GM21529 (cell line): Measurements from ENCODE around the gene XPO4.

ENCODE experiments used
- ATAC-seq: cut with Tn5 transposase; IDR thresholded peaks from one replicate; pipeline ENCODE4 v1.9.1; 2021; ENCODE audit not compliant: unreplicated experiment

Gene XPO4

GRCh38 chr13:20831254-20831653 lies 71.3 kb downstream of the XPO4 start:
- no peak for ATAC-seq

- no peak for ATAC-seq
Measured at GRCh38 chr13:20828539-20829364, 73.8 kb downstream of the XPO4 start.

DNA sequence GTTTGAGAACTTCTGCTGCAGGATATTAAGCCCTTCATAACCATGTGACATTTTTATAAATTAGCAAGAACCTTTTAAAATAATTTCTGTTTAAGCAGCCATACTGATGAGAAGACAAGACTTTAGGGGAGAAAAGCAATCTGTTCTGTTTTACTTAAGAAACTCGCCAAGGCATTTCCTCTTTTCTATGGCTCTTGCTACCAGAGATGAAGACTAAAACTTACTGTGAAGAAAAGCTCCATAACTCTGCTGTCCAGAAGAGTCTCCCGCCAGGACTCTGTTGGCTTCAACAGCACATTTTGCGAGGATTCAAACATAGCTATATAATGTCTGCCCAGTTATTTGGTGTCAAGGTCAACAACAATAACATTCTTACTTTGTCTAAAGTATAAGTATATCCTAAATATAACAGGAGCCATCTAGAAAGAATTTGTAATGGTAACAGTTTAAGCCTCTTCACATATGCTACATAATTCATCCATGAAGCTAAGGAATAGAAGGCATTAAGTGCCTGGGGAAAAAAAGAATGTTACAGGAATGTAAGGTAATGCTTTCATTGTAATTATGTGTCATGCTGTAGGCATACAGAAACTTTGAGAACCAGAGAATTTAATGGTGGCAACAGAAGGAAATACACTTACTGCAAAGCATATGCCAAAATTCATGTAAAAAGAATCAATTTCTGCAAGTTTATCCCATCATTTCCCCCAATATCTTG lies 75.5 kb downstream of the XPO4 start:
- no peak for ATAC-seq

DNA sequence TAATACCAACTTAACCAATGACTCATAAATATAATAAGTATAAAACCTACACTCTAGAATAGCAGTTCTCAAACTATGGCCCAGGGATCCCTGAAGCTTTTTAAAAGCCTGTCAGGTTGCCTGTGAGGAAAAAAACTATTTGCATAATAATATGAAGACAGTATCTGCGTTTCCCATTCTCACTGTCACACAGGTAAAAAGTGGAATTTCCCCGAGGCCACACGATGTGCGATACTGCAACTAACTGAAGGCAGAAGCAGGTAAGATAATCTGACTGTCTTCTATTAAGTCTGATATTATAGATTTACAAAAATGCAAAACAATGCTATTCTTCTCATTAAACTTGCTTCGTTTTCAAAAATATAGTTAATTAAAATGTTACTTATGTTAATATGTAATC lies 76.2 kb downstream of the XPO4 start:
- no peak for ATAC-seq

DNA sequence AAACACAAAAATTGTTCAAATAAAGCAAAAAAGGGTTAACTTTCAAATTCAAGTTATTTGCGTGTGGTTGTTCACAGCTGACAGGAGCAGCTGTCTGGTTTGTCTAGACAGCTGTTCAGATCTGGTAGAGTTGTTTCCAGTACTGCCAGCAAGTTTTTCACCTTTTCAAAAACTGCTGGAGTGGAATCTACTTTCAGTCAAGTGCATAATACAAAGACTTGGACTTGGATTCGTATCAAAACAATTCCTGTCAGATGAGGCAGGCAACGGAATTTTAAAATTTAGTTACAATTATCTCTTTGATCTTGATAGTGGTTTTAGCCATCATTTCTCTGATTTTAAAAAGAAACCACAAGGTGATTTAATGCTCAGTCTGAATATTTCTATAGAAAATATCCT lies 77.1 kb downstream of the XPO4 start:
- no peak for ATAC-seq

DNA sequence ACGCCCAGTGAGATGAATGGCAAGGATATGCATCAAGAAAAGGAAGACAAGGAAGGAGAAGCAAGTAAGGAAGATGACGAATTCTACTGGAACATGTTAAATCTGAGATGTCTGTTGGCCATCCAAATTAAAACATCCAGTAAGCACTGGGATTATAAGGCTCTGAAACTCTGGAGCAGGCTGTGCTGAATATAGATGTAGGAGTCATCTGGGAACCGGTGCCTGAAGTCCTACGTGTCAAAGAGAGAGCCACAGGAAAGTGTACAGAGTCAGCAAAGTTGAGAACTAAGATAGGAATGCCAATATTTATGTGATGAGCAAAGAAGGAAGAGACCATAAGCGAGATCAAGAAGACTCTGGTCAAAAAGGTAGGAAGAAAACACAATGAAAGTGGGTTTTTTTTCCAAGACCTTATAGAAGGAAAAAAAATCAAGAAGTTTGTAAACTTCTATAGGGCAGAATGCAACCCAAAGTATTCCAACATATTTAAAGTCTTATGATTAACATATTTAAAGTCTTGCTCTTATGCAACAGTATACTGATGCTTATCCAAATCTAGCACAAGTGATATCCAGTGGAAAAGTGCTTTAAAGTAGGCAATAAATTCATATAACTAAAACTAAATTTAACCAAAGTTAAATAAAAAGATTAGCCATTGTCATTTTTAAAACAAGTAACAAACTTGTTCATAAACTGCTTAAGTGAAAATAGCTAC lies 77.6 kb downstream of the XPO4 start:
- no peak for ATAC-seq

GRCh38 chr13:20823071-20823470 lies 79.5 kb downstream of the XPO4 start:
- ATAC-seq = no peak

GRCh38 chr13:20822406-20822805 lies 80.1 kb downstream of the XPO4 start:
- no peak for ATAC-seq

DNA sequence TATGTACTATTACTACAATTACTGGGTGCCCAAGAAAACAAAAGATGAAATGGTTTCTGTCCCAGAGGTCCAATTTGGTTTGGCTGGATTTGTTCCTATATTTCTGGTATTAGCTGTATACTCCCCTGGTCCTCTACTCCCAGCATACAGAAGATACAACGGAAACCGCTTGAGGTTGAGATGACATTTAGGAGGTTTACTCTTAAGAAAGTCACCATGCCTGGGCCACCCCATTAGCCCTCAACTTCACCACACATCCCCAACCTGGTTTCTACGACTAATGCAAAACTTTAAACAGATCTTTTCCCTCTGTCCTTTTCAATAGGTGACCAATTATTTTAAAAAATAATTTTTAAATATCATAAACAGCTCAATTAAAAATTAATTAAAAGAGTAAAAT lies 82.8 kb downstream of the XPO4 start:
- no peak for ATAC-seq

DNA sequence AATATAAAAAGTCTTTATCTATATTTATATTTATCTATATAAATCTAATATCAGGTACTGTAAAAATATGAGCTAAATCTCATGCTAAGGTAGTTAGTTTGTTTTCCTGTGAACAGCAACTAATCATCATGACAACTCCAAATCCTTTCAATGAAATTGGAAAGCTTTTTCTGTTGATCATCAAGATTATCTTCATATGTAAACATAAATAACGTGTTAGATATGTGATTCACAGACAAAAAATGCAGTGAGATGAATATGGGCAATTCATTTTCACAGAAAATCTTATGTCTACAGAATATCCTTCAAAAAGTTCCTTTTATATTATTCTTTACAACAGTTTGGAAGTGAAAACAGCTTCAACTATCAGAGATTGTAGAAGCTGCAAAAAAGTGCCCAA lies 87.1 kb downstream of the XPO4 start:
- no peak for ATAC-seq

GRCh38 chr13:20814224-20814910 lies 88.2 kb downstream of the XPO4 start:
- ATAC-seq = no peak

GRCh38 chr13:20812890-20813289 lies 89.7 kb downstream of the XPO4 start:
- no peak for ATAC-seq

- no peak for ATAC-seq
Measured at GRCh38 chr13:20810808-20811207, 91.7 kb downstream of the XPO4 start.

- ATAC-seq = no peak
Measured at GRCh38 chr13:20808874-20809273, 93.7 kb downstream of the XPO4 start.

DNA sequence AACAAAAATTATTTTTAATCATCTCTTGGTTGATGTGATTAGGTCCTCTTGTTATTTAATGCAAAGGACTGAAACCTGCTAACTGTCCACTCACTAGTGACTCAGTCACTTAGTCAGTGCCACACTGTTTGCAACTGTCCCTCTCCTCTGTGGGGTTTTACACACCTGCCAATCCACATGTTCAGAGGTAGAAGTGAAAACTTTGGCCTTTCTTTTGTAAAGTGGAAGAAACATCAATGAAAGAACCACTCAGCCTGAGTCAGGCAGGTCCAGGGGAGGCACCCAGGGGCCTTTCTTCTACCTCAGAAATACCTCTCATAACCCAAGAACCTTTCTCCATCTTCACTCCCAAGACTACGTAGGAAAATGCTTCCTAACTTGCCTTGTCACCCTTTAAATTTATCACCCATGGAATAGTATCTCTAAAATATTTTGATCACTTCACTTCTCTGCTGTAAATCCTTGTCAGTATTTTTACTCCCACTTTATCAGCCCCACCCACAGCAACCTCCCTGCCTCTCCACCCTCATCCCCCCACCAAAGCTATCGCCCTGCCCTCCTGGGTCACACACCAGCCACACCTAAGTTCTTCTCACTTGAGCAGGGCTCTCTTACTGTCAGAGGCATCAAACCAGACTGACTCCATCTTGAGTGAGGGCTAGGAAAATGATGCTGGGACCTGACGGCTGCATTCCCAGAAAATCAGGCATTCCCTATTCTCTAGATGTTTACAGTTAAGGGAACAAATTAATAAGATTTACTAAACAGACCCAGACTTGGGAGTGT lies 99.2 kb downstream of the XPO4 start:
- no peak for ATAC-seq

DNA sequence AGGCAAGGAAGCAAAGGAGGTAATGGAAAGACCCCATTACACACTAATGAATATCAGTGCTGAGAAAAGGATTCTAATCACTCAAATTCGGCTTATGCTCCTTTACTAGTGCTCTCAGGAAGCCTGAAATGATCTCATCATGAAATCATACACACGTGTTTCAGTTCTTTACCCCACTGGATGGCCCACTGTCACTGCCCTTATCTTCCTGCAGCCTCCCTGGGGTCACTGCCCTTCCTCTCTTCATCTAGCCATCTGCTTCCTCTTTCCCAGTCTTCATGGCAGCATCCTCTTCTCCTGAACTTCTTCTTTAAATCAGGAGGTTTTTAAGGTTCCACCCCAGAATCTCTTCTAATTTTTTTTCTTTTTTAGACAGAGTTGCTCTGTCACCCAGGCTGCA lies 100.8 kb downstream of the XPO4 start:
- no peak for ATAC-seq

- ATAC-seq = no peak
Measured at GRCh38 chr13:20799726-20800416, 102.7 kb downstream of the XPO4 start.

- ATAC-seq = no peak
Measured at GRCh38 chr13:20798027-20798426, 104.5 kb downstream of the XPO4 start.

DNA sequence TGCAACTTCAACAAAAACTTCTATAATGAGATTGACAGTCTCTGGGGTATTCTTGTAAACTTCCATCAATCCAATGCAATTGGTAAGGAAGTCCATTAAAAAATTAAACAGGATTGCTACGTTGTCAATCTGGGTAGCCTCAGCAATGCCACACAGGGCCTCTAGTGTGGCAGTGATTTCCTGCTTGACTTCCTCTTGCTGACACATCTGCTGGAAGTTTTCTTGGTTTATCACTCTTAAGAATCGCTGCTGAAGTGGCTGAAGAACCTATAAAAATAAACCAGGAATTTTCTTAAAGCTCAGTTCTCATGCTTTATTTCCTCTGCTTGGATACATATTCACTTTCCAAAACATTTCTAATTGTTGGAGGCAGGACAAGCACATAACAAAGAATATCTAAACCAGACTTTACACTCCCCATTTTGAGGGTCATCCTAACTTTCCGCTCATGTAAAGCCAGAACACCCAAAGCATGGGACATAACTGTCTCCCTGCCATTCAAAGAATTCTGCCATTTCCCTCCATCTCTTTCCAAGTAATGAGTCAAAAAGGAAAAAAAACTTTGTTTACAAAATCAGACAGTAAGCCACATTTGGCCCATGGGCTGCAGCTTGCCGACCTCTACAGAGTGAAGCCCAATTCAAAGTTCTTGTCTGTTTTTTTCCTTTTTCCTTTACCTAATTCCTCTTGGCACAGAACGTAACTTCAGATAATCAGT lies 105.6 kb downstream of the XPO4 start:
- no peak for ATAC-seq
